Measurements from ENCODE around the gene TRAM2. TPM values are rescaled to one million over a fixed set of nuclear protein-coding genes. Genes with fewer than 3 reads are reported as not detected.

The TRAM2 gene
- total and polyA plus RNA-seq, 10 of the 15 experiments (the other 5 are each of a cell fraction or from before 2014, with no cell fraction given): 2.5 to 15.0 (median 11.0) TPM

GRCh38 chr6:52497652-52498408 lies 79.0 kb downstream of the TRAM2 start (continued):
- TF ChIP-seq ZNF207 (IDR thresholded peaks at IDR 0.05; ENCODE audit: borderline replicate concordance) (no peak), RB1 (IDR thresholded peaks at IDR 0.05; ENCODE audit: borderline replicate concordance) (no peak), ZNF274 (IDR thresholded peaks at IDR 0.05; ENCODE audit: insufficient read depth, insufficient read length) (no peak), MTA2 (IDR thresholded peaks at IDR 0.05; ENCODE audit: low read depth) (peak; percentile 75), NFYA (IDR thresholded peaks at IDR 0.05; ENCODE audit: borderline replicate concordance, low read depth, low read length) (no peak), ETV6 (conservative IDR thresholded peaks at IDR 0.05 in 1 of 2, IDR thresholded peaks at IDR 0.05 in 1 of 2; ENCODE audit: borderline replicate concordance in 1 of 2, low read depth in 1 of 2) (peak in 1 of 2 experiments; percentile 78; a peak in 2 of 4 replicates), USF1 (IDR thresholded peaks at IDR 0.05; ENCODE audit: borderline replicate concordance, extremely low read length, insufficient read depth, low read depth, low read length) (no peak), SMARCA5 (IDR thresholded peaks at IDR 0.05) (peak; percentile 70; the same call in 1 of the 2 replicates), STAT1 (conservative IDR thresholded peaks at IDR 0.05) (no peak), HDGF (IDR thresholded peaks at IDR 0.05) (no peak), NR2F1 (conservative IDR thresholded peaks at IDR 0.05) (no peak), MAX (IDR thresholded peaks at IDR 0.05; ENCODE audit: low read depth, low read length) (peak; percentile 79), POU2F2 (IDR thresholded peaks at IDR 0.05; ENCODE audit: borderline replicate concordance, low read depth, low read length) (peak; percentile 94), TBL1XR1 (IDR thresholded peaks at IDR 0.05; ENCODE audit: low read depth, low read length) (peak; percentile 58; the same call in 1 of the 2 replicates), KLF5 (IDR thresholded peaks at IDR 0.05; ENCODE audit: partially characterized antibody) (peak; percentile 36), HCFC1 (IDR thresholded peaks at IDR 0.05; ENCODE audit: low read length) (no peak), EED (IDR thresholded peaks at IDR 0.05; ENCODE audit: low read depth) (peak; percentile 88), MYB (IDR thresholded peaks at IDR 0.05; ENCODE audit: borderline replicate concordance, low read depth, low read length) (no peak), SKIL (IDR thresholded peaks at IDR 0.05; ENCODE audit: low read depth, poor library complexity, severe bottlenecking) (peak; percentile 78), E2F8 (IDR thresholded peaks at IDR 0.05; ENCODE audit: low read depth, partially characterized antibody) (no peak)
